Vagina (tissue), 2 donors: Measurements from ENCODE around the gene PTPN14.

Experiments used
- POLR2A ChIP-seq, 2 donors: fragments of 450-650 bp; IDR thresholded peaks; one replicate each; pipeline ENCODE4 v1.6.1; 2017; ENCODE audit warnings: antibody characterized with exemption in 2 of 2, mild to moderate bottlenecking in 2 of 2, moderate library complexity in 2 of 2
- POLR2AphosphoS5 ChIP-seq, 2 donors: sonication (generic); formaldehyde crosslinking; IDR thresholded peaks; one replicate each; pipeline ENCODE4 v1.9.0; 2017; ENCODE audit warnings: antibody characterized with exemption in 2 of 2, mild to moderate bottlenecking in 2 of 2, low read depth in 1 of 2; ENCODE audit not compliant: insufficient read depth in 1 of 2
- TF ChIP-seq, protein P1 (sequence below), 3 experiments: fragments of 450-650 bp in 2 of 3; fragments of 200-600 bp in 1 of 3; sonication (generic) in 1 of 3; IDR thresholded peaks; one replicate each; pipeline ENCODE4 v1.5.1; 2017 to 2019; ENCODE audit warnings: antibody characterized with exemption in 3 of 3, mild to moderate bottlenecking in 2 of 3, moderate library complexity in 2 of 3

DNA sequence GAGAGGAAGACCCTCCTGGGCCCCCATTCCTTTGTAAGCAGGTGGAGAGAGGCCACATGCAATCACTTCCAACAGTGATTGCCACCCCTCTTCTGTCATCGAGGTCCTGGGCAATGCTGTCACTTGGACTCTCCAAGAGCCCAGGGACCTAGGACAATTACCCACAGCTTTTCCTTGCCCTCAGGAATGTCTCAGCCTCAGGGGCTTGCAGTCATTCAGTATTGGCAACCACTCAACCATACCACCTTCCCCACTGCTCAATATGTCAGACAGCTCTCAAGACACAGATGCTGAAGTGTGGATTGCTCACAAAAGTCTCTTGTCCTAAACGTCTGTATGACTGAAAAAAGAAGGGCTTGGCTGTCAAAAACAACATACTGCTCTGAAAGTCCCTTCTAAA, 87.8 kb downstream of the PTPN14 start:
- TF ChIP-seq, protein P1, sequence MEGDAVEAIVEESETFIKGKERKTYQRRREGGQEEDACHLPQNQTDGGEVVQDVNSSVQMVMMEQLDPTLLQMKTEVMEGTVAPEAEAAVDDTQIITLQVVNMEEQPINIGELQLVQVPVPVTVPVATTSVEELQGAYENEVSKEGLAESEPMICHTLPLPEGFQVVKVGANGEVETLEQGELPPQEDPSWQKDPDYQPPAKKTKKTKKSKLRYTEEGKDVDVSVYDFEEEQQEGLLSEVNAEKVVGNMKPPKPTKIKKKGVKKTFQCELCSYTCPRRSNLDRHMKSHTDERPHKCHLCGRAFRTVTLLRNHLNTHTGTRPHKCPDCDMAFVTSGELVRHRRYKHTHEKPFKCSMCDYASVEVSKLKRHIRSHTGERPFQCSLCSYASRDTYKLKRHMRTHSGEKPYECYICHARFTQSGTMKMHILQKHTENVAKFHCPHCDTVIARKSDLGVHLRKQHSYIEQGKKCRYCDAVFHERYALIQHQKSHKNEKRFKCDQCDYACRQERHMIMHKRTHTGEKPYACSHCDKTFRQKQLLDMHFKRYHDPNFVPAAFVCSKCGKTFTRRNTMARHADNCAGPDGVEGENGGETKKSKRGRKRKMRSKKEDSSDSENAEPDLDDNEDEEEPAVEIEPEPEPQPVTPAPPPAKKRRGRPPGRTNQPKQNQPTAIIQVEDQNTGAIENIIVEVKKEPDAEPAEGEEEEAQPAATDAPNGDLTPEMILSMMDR (IDR thresholded peaks at IDR 0.05): no peak
- no peak for TF ChIP-seq POLR2A (IDR thresholded peaks at IDR 0.05)
- no peak for TF ChIP-seq POLR2AphosphoS5 (IDR thresholded peaks at IDR 0.05; ENCODE audit: insufficient read depth in 1 of 2, low read depth in 1 of 2)
